Endodermal cell (in vitro differentiated cells): ENCODE results near the gene REPS2. TPM values are rescaled to one million over a fixed set of nuclear protein-coding genes. Genes with fewer than 3 reads are reported as not detected.

Source experiments
- DNase-seq: peaks from one replicate; pipeline ENCODE4 v3.0.0-alpha.2; 2017
- H3K27ac ChIP-seq: 2 replicates; pipeline ENCODE4 v1.5.1; 2013; ENCODE audit warnings: mild to moderate bottlenecking, low read depth, low read length, moderate library complexity
- H3K27me3 ChIP-seq: 2 replicates; pipeline ENCODE4 v1.6.1; 2013; ENCODE audit warnings: mild to moderate bottlenecking, low read length, moderate library complexity; ENCODE audit not compliant: insufficient read depth, control insufficient read depth, poor library complexity, severe bottlenecking
- H3K36me3 ChIP-seq: 2 replicates; pipeline ENCODE4 v1.7.0; 2013; ENCODE audit warnings: mild to moderate bottlenecking, low read length, moderate library complexity; ENCODE audit not compliant: control insufficient read depth, insufficient read depth
- H3K4me1 ChIP-seq: one replicate; pipeline ENCODE4 v1.7.0; 2013; ENCODE audit warnings: low read length; ENCODE audit not compliant: control insufficient read depth, insufficient read depth
- H3K4me3 ChIP-seq: 2 replicates; pipeline ENCODE4 v1.5.1; 2013; ENCODE audit warnings: mild to moderate bottlenecking, low read length, moderate library complexity
- H3K9ac ChIP-seq: 2 replicates; pipeline ENCODE4 v1.6.1; 2013; ENCODE audit warnings: mild to moderate bottlenecking, low read length, moderate library complexity; ENCODE audit not compliant: poor library complexity, severe bottlenecking; ENCODE audit errors: extremely low read depth
- H3K9me3 ChIP-seq: 2 replicates; pipeline ENCODE4 v1.6.1; 2013; ENCODE audit warnings: mild to moderate bottlenecking, low read length, moderate library complexity; ENCODE audit not compliant: control insufficient read depth
- H3K27ac Mint-ChIP-seq: 2 replicates; pipeline ENCODE4 v1.8.0; 2020; ENCODE audit warnings: mixed read lengths
- H3K27me3 Mint-ChIP-seq: 2 replicates; pipeline ENCODE4 v1.8.0; 2021; ENCODE audit warnings: mild to moderate bottlenecking, mixed read lengths; ENCODE audit not compliant: insufficient read depth
- H3K36me3 Mint-ChIP-seq: 2 replicates; pipeline ENCODE4 v1.8.0; 2020; ENCODE audit warnings: low read depth, mixed read lengths
- H3K4me1 Mint-ChIP-seq: 2 replicates; pipeline ENCODE4 v1.8.0; 2020; ENCODE audit warnings: mixed read lengths
- H3K4me3 Mint-ChIP-seq: 2 replicates; pipeline ENCODE4 v1.8.0; 2020; ENCODE audit warnings: mild to moderate bottlenecking, moderate library complexity, mixed read lengths
- H3K9me3 Mint-ChIP-seq: 2 replicates; pipeline ENCODE4 v1.8.0; 2020; ENCODE audit warnings: mild to moderate bottlenecking, mixed read lengths
- WGBS, 2 experiments: methylation state at CpG; one replicate each; pipeline versions ENCODE4 v1.1.5 to v1.1.7; 2013; ENCODE audit warnings: missing lambda C conversion rate in 2 of 2, mixed read lengths in 1 of 2; ENCODE audit not compliant: insufficient coverage in 1 of 2, insufficient read length in 1 of 2; 5-methylcytosine and 5-hydroxymethylcytosine counted together
- total RNA-seq, 2 donors: library from RNA; stranded (reverse); fragmentation: NEBNext Ultra II Directional in 1 of 2; extraction: Animal tissue kit (Norgen Biotek cat#: 25700) in 1 of 2; gene quantifications; 2 replicates in 1 of 2; 3 replicates in 1 of 2; pipeline ENCODE4 v1.2.1, GENCODE V29; 2021
- TF ChIP-seq, protein P1 (sequence below): fragments of 200-600 bp; sonication (generic); conservative IDR thresholded peaks from 2 replicates; pipeline ENCODE4 v1.5.0; 2021; ENCODE audit warnings: antibody characterized with exemption, mild to moderate bottlenecking

REPS2 gene
- total RNA-seq, 2 donors from 2014 or later: 4.3 to 16.6 TPM

DNA sequence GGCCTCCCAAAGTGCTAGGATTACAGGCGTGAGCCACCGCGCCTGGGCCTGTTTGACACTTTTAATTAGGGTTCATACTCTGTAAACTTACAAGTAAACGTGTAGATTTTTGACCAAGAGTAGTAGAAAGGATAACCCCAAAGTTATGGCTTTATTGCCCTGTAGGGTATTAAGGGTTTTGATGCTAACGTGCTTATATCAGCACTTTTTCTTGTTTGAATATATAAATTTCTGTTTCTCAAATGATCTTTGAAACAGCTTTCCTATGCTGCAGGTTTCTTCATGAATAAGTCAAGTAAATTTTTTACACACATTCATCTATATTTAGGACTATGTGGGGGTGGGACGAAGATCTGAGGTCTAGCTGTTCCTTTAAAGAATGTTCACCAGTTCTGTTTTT, 29.3 kb upstream of the REPS2 start:
- 94 to 98% methylated on average over 3 to 5 of the region's 6 CpGs for WGBS, 2 experiments
- H3K27me3 Mint-ChIP-seq: no peaks in the 10 kb centered on the region
- H3K9me3 Mint-ChIP-seq: no peaks in the 10 kb centered on the region
- no peak overlapping the region for H3K27ac Mint-ChIP-seq
- H3K27me3 ChIP-seq: no peaks in the 10 kb centered on the region
- TF ChIP-seq, protein P1, sequence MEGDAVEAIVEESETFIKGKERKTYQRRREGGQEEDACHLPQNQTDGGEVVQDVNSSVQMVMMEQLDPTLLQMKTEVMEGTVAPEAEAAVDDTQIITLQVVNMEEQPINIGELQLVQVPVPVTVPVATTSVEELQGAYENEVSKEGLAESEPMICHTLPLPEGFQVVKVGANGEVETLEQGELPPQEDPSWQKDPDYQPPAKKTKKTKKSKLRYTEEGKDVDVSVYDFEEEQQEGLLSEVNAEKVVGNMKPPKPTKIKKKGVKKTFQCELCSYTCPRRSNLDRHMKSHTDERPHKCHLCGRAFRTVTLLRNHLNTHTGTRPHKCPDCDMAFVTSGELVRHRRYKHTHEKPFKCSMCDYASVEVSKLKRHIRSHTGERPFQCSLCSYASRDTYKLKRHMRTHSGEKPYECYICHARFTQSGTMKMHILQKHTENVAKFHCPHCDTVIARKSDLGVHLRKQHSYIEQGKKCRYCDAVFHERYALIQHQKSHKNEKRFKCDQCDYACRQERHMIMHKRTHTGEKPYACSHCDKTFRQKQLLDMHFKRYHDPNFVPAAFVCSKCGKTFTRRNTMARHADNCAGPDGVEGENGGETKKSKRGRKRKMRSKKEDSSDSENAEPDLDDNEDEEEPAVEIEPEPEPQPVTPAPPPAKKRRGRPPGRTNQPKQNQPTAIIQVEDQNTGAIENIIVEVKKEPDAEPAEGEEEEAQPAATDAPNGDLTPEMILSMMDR: no peak
- no peaks in the 10 kb centered on the region for H3K36me3 ChIP-seq
- H3K9ac ChIP-seq: no peak overlapping the region
- no peaks in the 10 kb centered on the region for H3K4me1 ChIP-seq
- no peaks in the 10 kb centered on the region for H3K9me3 ChIP-seq
- H3K36me3 Mint-ChIP-seq: no peaks in the 10 kb centered on the region
- no peak overlapping the region for H3K27ac ChIP-seq
- no peak overlapping the region for H3K4me3 ChIP-seq
- no peak overlapping the region for H3K4me3 Mint-ChIP-seq
- peaks cover 5% of the 10 kb centered on the region for H3K4me1 Mint-ChIP-seq
- DNase-seq: no peak

DNA sequence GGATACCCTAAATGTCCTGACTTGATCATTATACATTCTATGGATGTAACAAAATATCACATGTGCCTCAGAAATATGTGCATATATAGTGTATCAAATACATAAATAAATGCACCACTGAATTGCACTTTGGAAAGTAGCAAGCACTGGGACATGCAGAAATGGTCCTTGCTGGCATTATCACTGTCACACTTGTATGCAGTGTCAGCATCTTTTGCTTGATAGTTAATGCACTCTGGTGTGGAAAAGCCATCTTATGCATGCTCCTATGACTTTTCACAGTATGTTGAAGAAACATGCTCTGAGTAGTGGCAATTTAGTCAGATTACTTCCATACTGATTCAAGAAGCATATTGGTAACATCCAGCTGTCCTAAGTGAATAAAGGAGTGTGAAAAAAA, 27.5 kb upstream of the REPS2 start:
- TF ChIP-seq, protein P1: no peak
- peaks cover 5% of the 10 kb centered on the region for H3K4me1 Mint-ChIP-seq
- Histone ChIP-seq H3K27ac (no peak overlapping the region), H3K9me3 (no peaks in the 10 kb centered on the region), H3K4me1 (no peaks in the 10 kb centered on the region), H3K36me3 (no peaks in the 10 kb centered on the region), H3K27me3 (no peaks in the 10 kb centered on the region), H3K9ac (no peak overlapping the region), H3K4me3 (no peak overlapping the region)
- no peaks in the 10 kb centered on the region for H3K36me3 Mint-ChIP-seq
- H3K4me3 Mint-ChIP-seq: no peak overlapping the region
- H3K27ac Mint-ChIP-seq: no peak overlapping the region
- no peaks in the 10 kb centered on the region for H3K9me3 Mint-ChIP-seq
- DNase-seq: no peak
- H3K27me3 Mint-ChIP-seq: no peaks in the 10 kb centered on the region

- no peaks in the 10 kb centered on the region for H3K4me1 ChIP-seq
- H3K27me3 ChIP-seq: no peaks in the 10 kb centered on the region
- H3K4me3 ChIP-seq: no peak overlapping the region
- DNase-seq: no peak
- Mint-ChIP-seq H3K9me3 (peaks cover 3% of the 10 kb centered on the region), H3K36me3 (no peaks in the 10 kb centered on the region), H3K4me1 (peaks cover 5% of the 10 kb centered on the region), H3K27me3 (no peaks in the 10 kb centered on the region), H3K27ac (no peak overlapping the region), H3K4me3 (no peak overlapping the region)
- TF ChIP-seq, protein P1: no peak
- H3K9ac ChIP-seq: no peak overlapping the region
- no peaks in the 10 kb centered on the region for H3K36me3 ChIP-seq
- H3K9me3 ChIP-seq: no peaks in the 10 kb centered on the region
- no peak overlapping the region for H3K27ac ChIP-seq
Observed at GRCh38 chrX:16920075-16920474, 26.4 kb upstream of the REPS2 start.
